Measurements from ENCODE around the gene NTN1. TPM values are rescaled to one million over a fixed set of nuclear protein-coding genes. Genes with fewer than 3 reads are reported as not detected.

The NTN1 gene
- total RNA-seq, 1 experiment from 2014 or later, result 14.5 TPM

- POLR2A ChIA-PET, result interaction anchor here (0.5 kb wide), 1 partner anchor 414 kb away, joined by 6 read pairs; no protein-coding TSS in a partner anchor
- in situ Hi-C loops (cut with HindIII; ENCODE audit: low pct_unique_long_range_greater_than_20kb, low sequenced_read_pairs), result no loop called here
These were observed 119.5 kb downstream of the NTN1 start for GRCh38 chr17:9140550-9141424.

GRCh38 chr17:9141425-9141753 lies 120.1 kb downstream of the NTN1 start:
- intact Hi-C loops (cut with micrococcal nuclease; ENCODE audit: unreplicated experiment) (no loop called here), in situ Hi-C loops (cut with HindIII; ENCODE audit: low pct_unique_long_range_greater_than_20kb, low sequenced_read_pairs) (no loop called here)
- ATAC-seq (no peak), DNase-seq (ENCODE audit: low read depth, low spot score) (no peak)
- POLR2A ChIA-PET, result no interaction called here
- Histone ChIP-seq H3K36me3 (ENCODE audit: control insufficient read depth, insufficient read depth, low read length) (no peaks in the 10 kb centered on the region), H3K4me1 (ENCODE audit: control insufficient read depth, insufficient read depth, low read length) (no peaks in the 10 kb centered on the region; the same call in 1 of the 2 replicates), H3K9me3 (ENCODE audit: control insufficient read depth, insufficient read depth, low read depth, low read length) (no peaks in the 10 kb centered on the region), H3K4me3 (ENCODE audit: low read depth in 2 of 2, low read length in 2 of 2) (no peak overlapping the region), H3K27me3 (ENCODE audit: control insufficient read depth, insufficient read depth, low read length) (no peaks in the 10 kb centered on the region), H3K27ac (ENCODE audit: low read length) (no peak overlapping the region)
- CTCF ChIA-PET, result no interaction called here
- TF ChIP-seq SIN3A (IDR thresholded peaks at IDR 0.05; ENCODE audit: borderline replicate concordance, insufficient read depth, low read depth, low read length), result no peak
- TF ChIP-seq POLR2AphosphoS5 (IDR thresholded peaks at IDR 0.05; ENCODE audit: low read depth, low read length), result no peak
- TF ChIP-seq REST (IDR thresholded peaks at IDR 0.05; ENCODE audit: insufficient read depth in 1 of 2, low read depth in 2 of 2, low read length in 1 of 2), result no peak
- TF ChIP-seq TCF7L2 (IDR thresholded peaks at IDR 0.05; ENCODE audit: low read depth, low read length), result no peak
- TF ChIP-seq CTCF (IDR thresholded peaks at IDR 0.05), result no peak
- BruUV-seq (replicated peaks), result no TSS peak

More at GRCh38 chr17:9140550-9141424, 119.5 kb downstream of the NTN1 start:
- H3K4me3 ChIP-seq (ENCODE audit: low read depth in 2 of 2, low read length in 2 of 2), result no peak overlapping the region
- H3K9me3 ChIP-seq (ENCODE audit: control insufficient read depth, insufficient read depth, low read depth, low read length), result no peaks in the 10 kb centered on the region
- DNase-seq (ENCODE audit: low read depth, low spot score) (no peak), ATAC-seq (no peak)
- no peaks in the 10 kb centered on the region; the same call in 1 of the 2 replicates for H3K4me1 ChIP-seq (ENCODE audit: control insufficient read depth, insufficient read depth, low read length)
- H3K36me3 ChIP-seq (ENCODE audit: control insufficient read depth, insufficient read depth, low read length), result no peaks in the 10 kb centered on the region
- no peak overlapping the region for H3K27ac ChIP-seq (ENCODE audit: low read length)
- intact Hi-C loops (cut with micrococcal nuclease; ENCODE audit: unreplicated experiment), result no loop called here
- CTCF ChIA-PET, result no interaction called here
- no peaks in the 10 kb centered on the region for H3K27me3 ChIP-seq (ENCODE audit: control insufficient read depth, insufficient read depth, low read length)
- no peak for TF ChIP-seq SIN3A (IDR thresholded peaks at IDR 0.05; ENCODE audit: borderline replicate concordance, insufficient read depth, low read depth, low read length)
- TF ChIP-seq REST (IDR thresholded peaks at IDR 0.05; ENCODE audit: insufficient read depth in 1 of 2, low read depth in 2 of 2, low read length in 1 of 2), result no peak
- TF ChIP-seq TCF7L2 (IDR thresholded peaks at IDR 0.05; ENCODE audit: low read depth, low read length), result no peak
- no peak for TF ChIP-seq CTCF (IDR thresholded peaks at IDR 0.05)
- no peak for TF ChIP-seq POLR2AphosphoS5 (IDR thresholded peaks at IDR 0.05; ENCODE audit: low read depth, low read length)
- BruUV-seq (replicated peaks), result no TSS peak
